CD14-positive monocyte (primary cell): ENCODE data around the gene STAT3. TPM values are rescaled to one million over a fixed set of nuclear protein-coding genes. Genes with fewer than 3 reads are reported as not detected.
A peak's percentile ranks its signal among the peaks of the same experiment; 100 is the strongest.

ENCODE experiments used
- DNase-seq, 3 donors: peaks; one replicate each; pipeline ENCODE4 v3.0.0-alpha.2; 2011 to 2022
- H2AFZ ChIP-seq: 2 replicates; pipeline ENCODE4 v1.6.0; 2012; ENCODE audit warnings: mild to moderate bottlenecking, low read depth, low read length, inconsistent platforms; ENCODE audit not compliant: insufficient read depth, poor library complexity, severe bottlenecking
- H3K27ac ChIP-seq, 2 donors: 1 replicate in 1 of 2; 2 replicates in 1 of 2; pipeline ENCODE4 v1.5.1; 2012 to 2013; ENCODE audit warnings: low read length in 2 of 2, control low read depth in 1 of 2, inconsistent platforms in 1 of 2, low read depth in 1 of 2, mild to moderate bottlenecking in 1 of 2
- H3K27me3 ChIP-seq, 2 donors: one replicate each; pipeline versions ENCODE4 v1.6.0 to v1.6.1; 2011 to 2013; ENCODE audit warnings: low read length in 2 of 2; ENCODE audit not compliant: control insufficient read depth in 2 of 2, insufficient read depth in 2 of 2
- H3K36me3 ChIP-seq, 2 donors: replicated peaks in 1 of 2; 1 replicate in 1 of 2; 2 replicates in 1 of 2; pipeline versions ENCODE4 v1.5.1 to v1.6.1; 2012 to 2013; ENCODE audit warnings: low read length in 2 of 2, control low read depth in 1 of 2, inconsistent platforms in 1 of 2, mild to moderate bottlenecking in 1 of 2; ENCODE audit not compliant: insufficient read depth in 2 of 2, control insufficient read depth in 1 of 2
- H3K4me1 ChIP-seq, 2 donors: 1 replicate in 1 of 2; 2 replicates in 1 of 2; pipeline versions ENCODE4 v1.5.1 to v1.6.1; 2012 to 2013; ENCODE audit warnings: low read length in 2 of 2, control low read depth in 1 of 2, inconsistent platforms in 1 of 2, mild to moderate bottlenecking in 1 of 2, moderate library complexity in 1 of 2; ENCODE audit not compliant: insufficient read depth in 2 of 2, control insufficient read depth in 1 of 2
- H3K4me2 ChIP-seq: replicated peaks from 2 replicates; pipeline ENCODE3; 2012; ENCODE audit warnings: low read length, moderate library complexity, mild to moderate bottlenecking; ENCODE audit not compliant: poor library complexity, severe bottlenecking; ENCODE audit errors: extremely low read depth
- H3K4me3 ChIP-seq, 3 experiments: fragments of 200-600 bp in 1 of 3; sonication (generic) in 1 of 3; replicated peaks in 1 of 3; 1 replicate in 2 of 3; 2 replicates in 1 of 3; pipeline ENCODE4 v1.5.1; 2011 to 2013; ENCODE audit warnings: low read length in 3 of 3, mild to moderate bottlenecking in 3 of 3, control low read depth in 2 of 3, low read depth in 2 of 3, inconsistent platforms in 1 of 3, moderate library complexity in 1 of 3
- H3K79me2 ChIP-seq: 2 replicates; pipeline ENCODE4 v1.6.0; 2012; ENCODE audit warnings: mild to moderate bottlenecking, control low read depth, inconsistent platforms, low read length, moderate library complexity; ENCODE audit not compliant: insufficient read depth
- H3K9ac ChIP-seq: 2 replicates; pipeline ENCODE4 v1.6.0; 2017; ENCODE audit warnings: low read length, mild to moderate bottlenecking; ENCODE audit not compliant: insufficient read depth, poor library complexity, severe bottlenecking
- H3K9me3 ChIP-seq, 2 donors: replicated peaks in 1 of 2; 1 replicate in 1 of 2; 2 replicates in 1 of 2; pipeline versions ENCODE4 v1.5.1 to v1.6.1; 2012 to 2013; ENCODE audit warnings: low read length in 2 of 2, control low read depth in 1 of 2; ENCODE audit not compliant: control insufficient read depth in 1 of 2, insufficient read depth in 1 of 2
- H4K20me1 ChIP-seq: 2 replicates; pipeline ENCODE4 v1.6.0; 2012; ENCODE audit warnings: mild to moderate bottlenecking, low read length, control low read depth, moderate library complexity; ENCODE audit not compliant: insufficient read depth
- H3K27ac Mint-ChIP-seq, 7 donors: one replicate each; pipeline ENCODE4 v1.8.0; 2020; ENCODE audit warnings: mild to moderate bottlenecking in 7 of 7, mixed read lengths in 7 of 7, moderate library complexity in 6 of 7, inconsistent platforms in 2 of 7
- H3K27me3 Mint-ChIP-seq, 3 donors: one replicate each; pipeline ENCODE4 v1.8.0; 2021 to 2022; ENCODE audit warnings: low read depth in 3 of 3, mild to moderate bottlenecking in 3 of 3, mixed read lengths in 3 of 3, moderate library complexity in 3 of 3, inconsistent platforms in 1 of 3
- H3K36me3 Mint-ChIP-seq, 2 donors: one replicate each; pipeline ENCODE4 v1.8.0; 2020; ENCODE audit warnings: mixed read lengths in 2 of 2, inconsistent platforms in 1 of 2, mild to moderate bottlenecking in 1 of 2
- H3K4me1 Mint-ChIP-seq: one replicate; pipeline ENCODE4 v1.8.0; 2020; ENCODE audit warnings: mild to moderate bottlenecking, mixed read lengths
- H3K4me3 Mint-ChIP-seq, 2 donors: one replicate each; pipeline ENCODE4 v1.8.0; 2020; ENCODE audit warnings: mild to moderate bottlenecking in 2 of 2, mixed read lengths in 2 of 2, moderate library complexity in 1 of 2
- H3K9me3 Mint-ChIP-seq, 7 donors: one replicate each; pipeline ENCODE4 v1.8.0; 2020 to 2022; ENCODE audit warnings: mixed read lengths in 7 of 7, mild to moderate bottlenecking in 6 of 7, moderate library complexity in 6 of 7, inconsistent platforms in 2 of 7
- WGBS: methylation state at CpG from one replicate; pipeline ENCODE4 v1.1.5; 2013; ENCODE audit warnings: missing lambda C conversion rate; ENCODE audit not compliant: insufficient coverage; 5-methylcytosine and 5-hydroxymethylcytosine counted together
- intact Hi-C, 2 donors: fragments of 100-400 bp; cut with micrococcal nuclease; formaldehyde crosslinking; loops; one replicate each; pipeline versions ENCODE4 v1.15.0 to v1.15.1; 2023
- polyA plus RNA-seq, 3 donors: library from polyadenylated mRNA; depleted of rRNA in 1 of 3; unstranded in 2 of 3; stranded (reverse) in 1 of 3; fragments of 300-500 nt in 2 of 3; fragments of >200 nt in 1 of 3; fragmentation: Illumina TruSeq in 2 of 3; gene quantifications; 1 replicate in 2 of 3; 2 replicates in 1 of 3; pipeline ENCODE4 v1.2.3, GENCODE V29; 2012 to 2021
- TF ChIP-seq, protein P1 (sequence below): fragments of 200-600 bp; IDR thresholded peaks from one replicate; pipeline ENCODE4 v1.8.0; 2022; ENCODE audit warnings: antibody characterized with exemption, mild to moderate bottlenecking

STAT3 gene
- polyA plus RNA-seq, 3 donors, result 73.0 to 155 (median 110) TPM

DNA sequence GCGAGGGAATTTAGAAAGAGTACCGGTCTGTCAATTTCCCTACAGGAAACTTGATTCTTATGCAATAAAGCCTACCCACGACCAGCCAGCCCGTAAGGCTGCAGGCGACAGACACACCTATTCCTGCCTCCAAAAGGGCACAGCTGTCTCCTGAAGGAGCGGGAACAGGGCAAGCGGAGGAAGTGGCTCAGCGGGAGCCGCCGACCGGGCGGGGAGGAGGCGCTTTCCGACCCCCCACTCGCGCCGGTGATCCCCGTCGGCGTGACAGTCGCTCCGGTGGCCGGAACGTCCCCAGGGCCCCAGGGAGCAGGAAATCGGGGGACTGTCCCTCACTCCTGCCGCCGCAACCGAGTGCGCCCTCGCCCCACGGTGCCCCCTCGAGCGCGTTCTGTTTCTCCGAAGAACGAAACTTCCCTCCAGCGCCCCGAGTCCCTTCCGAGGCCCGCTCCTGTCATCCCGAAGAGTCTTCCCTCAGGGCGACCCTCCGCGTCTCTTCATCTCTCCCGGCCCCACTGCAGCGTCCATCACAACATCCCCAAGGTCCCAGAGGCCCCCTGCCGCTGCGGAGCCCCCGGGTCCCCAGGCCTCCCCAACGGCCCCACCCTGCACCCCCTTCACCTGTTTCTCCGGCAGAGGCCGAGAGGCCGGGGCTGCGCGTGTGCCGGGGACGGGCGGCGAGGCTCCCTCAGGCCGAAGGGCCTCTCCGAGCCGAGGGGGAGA, 421 bp downstream of the STAT3 start:
- H3K27ac ChIP-seq, result peak overlapping the region; percentile 98 to 100
- peak overlapping the region; percentile 98 to 100 (median 100) for H3K27ac Mint-ChIP-seq
- peak overlapping the region; percentile 98 for H3K9ac ChIP-seq
- H3K4me3 Mint-ChIP-seq, result peak overlapping the region; percentile 97 to 98
- peak overlapping the region; percentile 88 to 97 (median 93) for H3K4me3 ChIP-seq
- TF ChIP-seq, protein P1, sequence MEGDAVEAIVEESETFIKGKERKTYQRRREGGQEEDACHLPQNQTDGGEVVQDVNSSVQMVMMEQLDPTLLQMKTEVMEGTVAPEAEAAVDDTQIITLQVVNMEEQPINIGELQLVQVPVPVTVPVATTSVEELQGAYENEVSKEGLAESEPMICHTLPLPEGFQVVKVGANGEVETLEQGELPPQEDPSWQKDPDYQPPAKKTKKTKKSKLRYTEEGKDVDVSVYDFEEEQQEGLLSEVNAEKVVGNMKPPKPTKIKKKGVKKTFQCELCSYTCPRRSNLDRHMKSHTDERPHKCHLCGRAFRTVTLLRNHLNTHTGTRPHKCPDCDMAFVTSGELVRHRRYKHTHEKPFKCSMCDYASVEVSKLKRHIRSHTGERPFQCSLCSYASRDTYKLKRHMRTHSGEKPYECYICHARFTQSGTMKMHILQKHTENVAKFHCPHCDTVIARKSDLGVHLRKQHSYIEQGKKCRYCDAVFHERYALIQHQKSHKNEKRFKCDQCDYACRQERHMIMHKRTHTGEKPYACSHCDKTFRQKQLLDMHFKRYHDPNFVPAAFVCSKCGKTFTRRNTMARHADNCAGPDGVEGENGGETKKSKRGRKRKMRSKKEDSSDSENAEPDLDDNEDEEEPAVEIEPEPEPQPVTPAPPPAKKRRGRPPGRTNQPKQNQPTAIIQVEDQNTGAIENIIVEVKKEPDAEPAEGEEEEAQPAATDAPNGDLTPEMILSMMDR, result no peak
- peaks cover 55% of the 10 kb centered on the region for H3K79me2 ChIP-seq
- peaks cover 42% of the 10 kb centered on the region for H3K4me1 Mint-ChIP-seq
- H3K4me1 ChIP-seq, result peaks cover 14 to 26% of the 10 kb centered on the region in 2 donors
- H3K9me3 Mint-ChIP-seq, result no peaks in the 10 kb centered on the region
- peaks cover 50% of the 10 kb centered on the region for H4K20me1 ChIP-seq
- peaks cover 0 to 2% (median 2%) of the 10 kb centered on the region in 3 donors for H3K27me3 Mint-ChIP-seq
- intact Hi-C loops, result loop anchor here in 1 of 2 donors (1.0 to 5.0 kb wide), 3 partner anchors 51 to 174 kb away; partner anchors contain the start of genes ATP6V0A1 and COASY
- no peaks in the 10 kb centered on the region for H3K36me3 ChIP-seq
- no peaks in the 10 kb centered on the region for H3K9me3 ChIP-seq
- peak; percentile 15 to 58 (median 33) for DNase-seq
- H3K4me2 ChIP-seq, result peak overlapping the region; percentile 89
- peak overlapping the region; percentile 71 for H2AFZ ChIP-seq
- H3K27me3 ChIP-seq, result no peaks in the 10 kb centered on the region
- under 1% methylated on average over 59 of the region's 62 CpGs for WGBS
- peaks cover 2 to 7% of the 10 kb centered on the region in 2 donors for H3K36me3 Mint-ChIP-seq

DNA sequence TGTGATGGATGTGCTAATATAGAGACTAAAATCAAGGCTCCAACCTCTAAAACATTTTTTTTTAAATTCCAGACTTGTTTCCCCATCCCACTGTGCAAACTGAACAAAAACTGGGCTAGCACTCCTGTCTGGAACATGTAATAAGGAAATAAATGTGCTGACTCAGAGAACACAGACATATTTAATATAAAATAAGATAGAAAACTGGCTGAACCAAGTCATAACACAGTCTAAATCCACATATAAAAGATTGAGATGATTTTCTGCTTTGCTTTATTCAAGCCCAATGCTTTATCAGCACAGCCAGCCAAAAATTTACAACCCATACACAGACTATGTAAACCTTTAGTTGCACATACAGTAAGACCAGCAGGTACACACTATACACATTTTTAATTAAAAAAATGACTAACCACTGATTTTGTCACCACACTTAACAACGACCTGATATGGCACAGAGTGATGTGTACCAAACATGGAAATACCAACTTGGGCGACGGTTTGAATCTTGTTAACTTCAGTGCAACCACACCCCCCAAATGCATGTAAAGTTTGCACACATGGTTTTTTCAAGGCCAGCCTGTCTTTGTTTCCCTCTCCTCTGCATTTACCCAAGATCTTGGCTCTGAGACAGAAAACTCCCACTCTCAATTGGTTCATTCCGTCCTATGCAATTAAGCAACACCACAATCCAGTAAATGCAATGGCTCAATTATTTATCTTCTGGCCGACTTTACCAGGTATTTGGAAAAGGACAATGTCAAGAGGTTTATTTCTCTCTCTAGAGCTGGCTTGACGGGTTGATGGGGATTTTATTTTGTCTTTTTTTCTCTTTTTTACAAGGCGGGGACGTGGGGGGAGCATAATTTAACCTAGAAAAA, 1.2 kb downstream of the STAT3 start:
- DNase-seq, result peak in 2 of 3 donors; percentile 19 to 57
- Histone ChIP-seq H3K4me3 (peak overlapping the region; percentile 88 to 97 (median 93)), H3K27ac (peak overlapping the region; percentile 98 to 100), H3K9ac (peak overlapping the region; percentile 98), H2AFZ (peak overlapping the region; percentile 71), H3K4me1 (peaks cover 14 to 26% of the 10 kb centered on the region in 2 donors), H3K36me3 (no peaks in the 10 kb centered on the region), H4K20me1 (peaks cover 58% of the 10 kb centered on the region), H3K4me2 (peak overlapping the region; percentile 89), H3K27me3 (no peaks in the 10 kb centered on the region), H3K79me2 (peaks cover 63% of the 10 kb centered on the region), H3K9me3 (no peaks in the 10 kb centered on the region)
- 0% methylated on average over 3 of the region's 8 CpGs for WGBS
- H3K36me3 Mint-ChIP-seq, result peaks cover 2 to 7% of the 10 kb centered on the region in 2 donors
- H3K9me3 Mint-ChIP-seq, result no peaks in the 10 kb centered on the region
- H3K4me1 Mint-ChIP-seq, result peaks cover 47% of the 10 kb centered on the region
- intact Hi-C loops, result loop anchor here in 1 of 2 donors (5.0 kb wide), 2 partner anchors 50 to 70 kb away; partner anchors contain the start of gene ATP6V0A1
- peak overlapping the region; percentile 98 to 100 (median 100) for H3K27ac Mint-ChIP-seq
- H3K27me3 Mint-ChIP-seq, result peaks cover 0 to 2% (median under 1%) of the 10 kb centered on the region in 3 donors
- TF ChIP-seq, protein P1, result no peak
- peak overlapping the region; percentile 97 to 98 for H3K4me3 Mint-ChIP-seq
